Fibroblast of the aortic adventitia (primary cell): Measurements from ENCODE around the gene BICC1. TPM values are rescaled to one million over a fixed set of nuclear protein-coding genes. Genes with fewer than 3 reads are reported as not detected.

Experiments
- DNase-seq: peaks from one replicate; pipeline ENCODE4 v3.0.0-alpha.2; 2010; ENCODE audit warnings: low read depth
- H3K4me3 ChIP-seq: 2 replicates; pipeline ENCODE4 v1.5.1; 2011; ENCODE audit warnings: low read depth, mild to moderate bottlenecking, control low read depth, low read length, moderate library complexity
- CTCF ChIP-seq: IDR thresholded peaks from 2 replicates; pipeline ENCODE4 v1.5.1; 2011; ENCODE audit warnings: mild to moderate bottlenecking, low read length, control low read depth, inconsistent platforms; ENCODE audit not compliant: insufficient read depth
- total RNA-seq: library from RNA; depleted of rRNA; stranded (reverse); fragments of >200 nt; gene quantifications from 2 replicates; pipeline ENCODE4 v1.2.3, GENCODE V29; 2012; ENCODE audit warnings: low replicate concordance

Gene BICC1
- total RNA-seq, 1 donor: 177 TPM

- TF ChIP-seq CTCF: peak; percentile 28
- no peak overlapping the region for H3K4me3 ChIP-seq
- no peak for DNase-seq
Measured at GRCh38 chr10:58714409-58714808, 201.7 kb downstream of the BICC1 start.

- H3K4me3 ChIP-seq: no peak overlapping the region
- DNase-seq: peak; percentile 89
- TF ChIP-seq CTCF: no peak
Measured at GRCh38 chr10:58715061-58715460, 202.4 kb downstream of the BICC1 start.

- TF ChIP-seq CTCF: no peak
- DNase-seq: no peak
- no peak overlapping the region for H3K4me3 ChIP-seq
Measured at GRCh38 chr10:58718596-58718995, 205.9 kb downstream of the BICC1 start.

GRCh38 chr10:58721601-58722281, 209.1 kb downstream of the BICC1 start:
- DNase-seq: peak; percentile 66
- H3K4me3 ChIP-seq: no peak overlapping the region
- no peak for TF ChIP-seq CTCF

GRCh38 chr10:58723186-58723585, 210.5 kb downstream of the BICC1 start:
- DNase-seq: no peak
- no peak for TF ChIP-seq CTCF
- no peak overlapping the region for H3K4me3 ChIP-seq

GRCh38 chr10:58723966-58724365, 211.3 kb downstream of the BICC1 start:
- TF ChIP-seq CTCF: no peak
- DNase-seq: peak; percentile 71
- no peak overlapping the region for H3K4me3 ChIP-seq

GRCh38 chr10:58724781-58725180, 212.1 kb downstream of the BICC1 start:
- no peak overlapping the region for H3K4me3 ChIP-seq
- DNase-seq: no peak
- TF ChIP-seq CTCF: no peak
